ENCODE results near the gene BRD2.

Gene BRD2

DNA sequence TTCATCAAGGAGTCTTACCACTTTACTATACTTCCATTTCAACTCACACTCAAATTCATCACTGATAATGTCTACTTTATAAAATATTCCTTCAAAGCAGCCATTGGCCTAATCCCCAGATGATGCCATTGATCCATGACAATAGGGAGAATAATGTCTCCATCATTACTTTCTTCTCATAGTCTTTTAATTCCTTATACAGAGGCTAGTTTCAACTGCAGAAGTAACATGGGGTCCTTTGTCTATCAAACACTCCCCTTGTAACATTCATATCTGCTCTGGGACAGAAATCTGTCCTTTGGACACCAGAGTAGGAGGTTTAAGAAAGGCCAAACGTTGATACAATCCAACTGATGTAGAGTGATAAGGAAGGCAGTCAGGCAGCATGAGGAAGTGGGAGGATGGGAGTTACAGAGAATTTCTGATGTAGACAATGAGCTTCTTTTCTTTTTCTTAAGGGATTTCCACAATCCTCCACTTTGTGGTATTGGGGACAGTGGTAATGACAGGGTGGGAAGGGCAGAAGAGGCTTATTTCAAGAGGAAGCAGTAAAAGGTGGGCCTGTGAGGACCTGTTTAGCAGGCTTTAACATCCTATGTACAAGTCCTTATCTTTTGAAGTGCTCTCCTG lies 59.9 kb downstream of the BRD2 start:
- Histone ChIP-seq H3K27me3 (ENCODE audit: insufficient read depth, poor library complexity, severe bottlenecking) (peaks cover 4% of the 10 kb centered on the region), H3K27ac (replicated peaks) (no peak overlapping the region), H3K4me3 (replicated peaks; ENCODE audit: insufficient read depth, low read length) (no peak overlapping the region)
- no peak for DNase-seq (ENCODE audit: low read depth in 1 of 2, low spot score in 1 of 2)
- TF ChIP-seq, protein P1, sequence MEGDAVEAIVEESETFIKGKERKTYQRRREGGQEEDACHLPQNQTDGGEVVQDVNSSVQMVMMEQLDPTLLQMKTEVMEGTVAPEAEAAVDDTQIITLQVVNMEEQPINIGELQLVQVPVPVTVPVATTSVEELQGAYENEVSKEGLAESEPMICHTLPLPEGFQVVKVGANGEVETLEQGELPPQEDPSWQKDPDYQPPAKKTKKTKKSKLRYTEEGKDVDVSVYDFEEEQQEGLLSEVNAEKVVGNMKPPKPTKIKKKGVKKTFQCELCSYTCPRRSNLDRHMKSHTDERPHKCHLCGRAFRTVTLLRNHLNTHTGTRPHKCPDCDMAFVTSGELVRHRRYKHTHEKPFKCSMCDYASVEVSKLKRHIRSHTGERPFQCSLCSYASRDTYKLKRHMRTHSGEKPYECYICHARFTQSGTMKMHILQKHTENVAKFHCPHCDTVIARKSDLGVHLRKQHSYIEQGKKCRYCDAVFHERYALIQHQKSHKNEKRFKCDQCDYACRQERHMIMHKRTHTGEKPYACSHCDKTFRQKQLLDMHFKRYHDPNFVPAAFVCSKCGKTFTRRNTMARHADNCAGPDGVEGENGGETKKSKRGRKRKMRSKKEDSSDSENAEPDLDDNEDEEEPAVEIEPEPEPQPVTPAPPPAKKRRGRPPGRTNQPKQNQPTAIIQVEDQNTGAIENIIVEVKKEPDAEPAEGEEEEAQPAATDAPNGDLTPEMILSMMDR (IDR thresholded peaks at IDR 0.05; ENCODE audit: insufficient read depth, low read length), result no peak
- peak; percentile 42; the same call in 1 of the 2 replicates for TF ChIP-seq SPI1 (IDR thresholded peaks at IDR 0.05; ENCODE audit: borderline replicate concordance, low read depth)

DNA sequence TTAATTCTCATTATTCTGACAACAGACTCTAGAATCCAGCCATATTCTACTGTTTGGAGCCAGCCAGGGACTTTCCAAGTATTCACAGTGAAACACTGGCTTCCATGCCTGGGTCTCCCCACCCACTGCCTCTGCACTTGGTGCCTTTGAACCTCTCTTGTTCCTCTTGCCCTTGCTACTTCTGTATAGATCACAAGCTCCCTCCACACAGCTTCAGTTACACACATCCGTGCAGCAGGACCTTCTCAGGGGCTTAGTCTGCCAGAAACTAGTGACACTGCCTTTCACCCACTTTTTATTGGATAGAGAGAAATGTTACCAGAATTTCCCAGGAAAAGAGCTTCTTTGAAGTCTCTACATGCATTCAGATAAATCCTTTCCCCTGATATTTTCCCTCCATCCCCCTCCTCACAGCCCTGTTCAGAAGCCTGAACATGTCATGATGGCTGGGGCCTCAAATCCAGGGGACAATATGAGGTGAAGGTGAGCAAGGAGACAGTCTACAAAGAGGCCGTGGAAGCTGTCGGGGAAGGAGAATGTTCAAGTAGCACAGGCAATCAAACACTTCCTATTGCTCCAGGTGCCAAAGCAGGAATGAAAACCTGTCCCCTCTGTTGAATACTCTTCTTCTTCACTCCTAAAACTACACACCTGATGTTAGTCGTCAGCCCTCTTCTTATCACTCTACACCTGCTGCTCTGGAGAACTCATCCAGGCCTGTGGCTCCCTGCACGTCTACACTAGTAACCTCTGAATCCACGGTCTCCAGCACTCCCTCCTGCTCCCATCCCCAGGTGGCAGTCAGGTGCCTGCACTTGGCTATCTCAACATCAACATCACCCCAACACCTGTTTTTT lies 61.2 kb downstream of the BRD2 start:
- no peak for DNase-seq (ENCODE audit: low read depth in 1 of 2, low spot score in 1 of 2)
- Histone ChIP-seq H3K4me3 (replicated peaks; ENCODE audit: insufficient read depth, low read length) (no peak overlapping the region), H3K27ac (replicated peaks) (no peak overlapping the region), H3K27me3 (ENCODE audit: insufficient read depth, poor library complexity, severe bottlenecking) (peaks cover 4% of the 10 kb centered on the region)
- TF ChIP-seq, protein P2, sequence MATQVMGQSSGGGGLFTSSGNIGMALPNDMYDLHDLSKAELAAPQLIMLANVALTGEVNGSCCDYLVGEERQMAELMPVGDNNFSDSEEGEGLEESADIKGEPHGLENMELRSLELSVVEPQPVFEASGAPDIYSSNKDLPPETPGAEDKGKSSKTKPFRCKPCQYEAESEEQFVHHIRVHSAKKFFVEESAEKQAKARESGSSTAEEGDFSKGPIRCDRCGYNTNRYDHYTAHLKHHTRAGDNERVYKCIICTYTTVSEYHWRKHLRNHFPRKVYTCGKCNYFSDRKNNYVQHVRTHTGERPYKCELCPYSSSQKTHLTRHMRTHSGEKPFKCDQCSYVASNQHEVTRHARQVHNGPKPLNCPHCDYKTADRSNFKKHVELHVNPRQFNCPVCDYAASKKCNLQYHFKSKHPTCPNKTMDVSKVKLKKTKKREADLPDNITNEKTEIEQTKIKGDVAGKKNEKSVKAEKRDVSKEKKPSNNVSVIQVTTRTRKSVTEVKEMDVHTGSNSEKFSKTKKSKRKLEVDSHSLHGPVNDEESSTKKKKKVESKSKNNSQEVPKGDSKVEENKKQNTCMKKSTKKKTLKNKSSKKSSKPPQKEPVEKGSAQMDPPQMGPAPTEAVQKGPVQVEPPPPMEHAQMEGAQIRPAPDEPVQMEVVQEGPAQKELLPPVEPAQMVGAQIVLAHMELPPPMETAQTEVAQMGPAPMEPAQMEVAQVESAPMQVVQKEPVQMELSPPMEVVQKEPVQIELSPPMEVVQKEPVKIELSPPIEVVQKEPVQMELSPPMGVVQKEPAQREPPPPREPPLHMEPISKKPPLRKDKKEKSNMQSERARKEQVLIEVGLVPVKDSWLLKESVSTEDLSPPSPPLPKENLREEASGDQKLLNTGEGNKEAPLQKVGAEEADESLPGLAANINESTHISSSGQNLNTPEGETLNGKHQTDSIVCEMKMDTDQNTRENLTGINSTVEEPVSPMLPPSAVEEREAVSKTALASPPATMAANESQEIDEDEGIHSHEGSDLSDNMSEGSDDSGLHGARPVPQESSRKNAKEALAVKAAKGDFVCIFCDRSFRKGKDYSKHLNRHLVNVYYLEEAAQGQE (IDR thresholded peaks at IDR 0.05; ENCODE audit: insufficient replicate concordance, low read depth), result no peak
- TF ChIP-seq GABPA (IDR thresholded peaks at IDR 0.05; ENCODE audit: low read depth) (no peak), POLR2AphosphoS5 (IDR thresholded peaks at IDR 0.05; ENCODE audit: low read depth) (no peak), SPI1 (IDR thresholded peaks at IDR 0.05; ENCODE audit: borderline replicate concordance, low read depth) (no peak)
- TF ChIP-seq, protein P1 (IDR thresholded peaks at IDR 0.05; ENCODE audit: insufficient read depth, low read length), result no peak

DNA sequence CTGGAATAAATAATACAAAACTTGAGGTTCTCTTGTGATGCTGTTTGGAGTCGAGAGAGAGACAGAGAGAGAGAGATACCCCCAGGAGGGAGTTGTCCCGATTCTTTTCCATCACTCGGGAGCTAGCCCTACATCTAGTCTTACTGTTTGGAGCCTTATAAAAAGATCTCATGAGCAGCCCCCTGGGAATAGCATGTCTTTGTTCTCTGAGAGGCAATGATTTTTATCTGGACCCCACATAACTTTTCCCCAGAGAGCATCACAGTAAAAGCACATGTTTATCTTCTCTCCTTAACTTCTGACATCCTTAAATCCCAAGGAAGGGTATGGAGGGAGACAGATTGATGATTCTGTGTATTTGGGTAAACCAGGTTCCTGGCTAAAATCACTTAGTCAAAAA lies 61.9 kb downstream of the BRD2 start:
- no peak for DNase-seq (ENCODE audit: low read depth in 1 of 2, low spot score in 1 of 2)
- TF ChIP-seq, protein P2 (IDR thresholded peaks at IDR 0.05; ENCODE audit: insufficient replicate concordance, low read depth), result no peak
- no peak for TF ChIP-seq SPI1 (IDR thresholded peaks at IDR 0.05; ENCODE audit: borderline replicate concordance, low read depth)
- TF ChIP-seq, protein P1 (IDR thresholded peaks at IDR 0.05; ENCODE audit: insufficient read depth, low read length), result no peak
- TF ChIP-seq GABPA (IDR thresholded peaks at IDR 0.05; ENCODE audit: low read depth), result no peak
- TF ChIP-seq POLR2AphosphoS5 (IDR thresholded peaks at IDR 0.05; ENCODE audit: low read depth), result no peak
- Histone ChIP-seq H3K27me3 (ENCODE audit: insufficient read depth, poor library complexity, severe bottlenecking) (peaks cover 4% of the 10 kb centered on the region), H3K4me3 (replicated peaks; ENCODE audit: insufficient read depth, low read length) (no peak overlapping the region), H3K27ac (replicated peaks) (no peak overlapping the region)

Data from HL-60 (cell line).